ENCODE measurements around the gene CA10.

GRCh38 chr17:51761105-51761504 is 397.4 kb downstream of the CA10 start:
- TF ChIP-seq CTCF (IDR thresholded peaks at IDR 0.05), result no peak
- TF ChIP-seq POLR2A (IDR thresholded peaks at IDR 0.05), result no peak

Data from heart left ventricle (tissue), 13 donors.